GM23338 (cell line): ENCODE results near the gene COL15A1. TPM values are rescaled to one million over a fixed set of nuclear protein-coding genes. Genes with fewer than 3 reads are reported as not detected.
A peak's percentile ranks its signal among the peaks of the same experiment; 100 is the strongest.

Experiments
- ATAC-seq: fragments of 200-7000 bp; cut with Tn5 transposase; 3 replicates; pipeline ENCODE4 v1.9.1; 2020
- DNase-seq: peaks from one replicate; pipeline ENCODE4 v3.0.0-alpha.2; 2015; ENCODE audit warnings: low spot score
- H2AFZ ChIP-seq: fragments of 200-600 bp; sonication (generic); 2 replicates; pipeline ENCODE4 v1.8.0; 2016; ENCODE audit warnings: antibody characterized with exemption, mild to moderate bottlenecking, moderate library complexity
- H3F3A ChIP-seq: fragments of 200-600 bp; sonication (generic); replicated peaks from 2 replicates; pipeline ENCODE4 v1.8.0; 2017; ENCODE audit warnings: antibody characterized with exemption, mixed run types, low read depth
- H3K27ac ChIP-seq: fragments of 200-600 bp; sonication (generic); 2 replicates; pipeline ENCODE4 v1.6.1; 2016; ENCODE audit warnings: low read depth
- H3K27me3 ChIP-seq: fragments of 200-600 bp; sonication (generic); 2 replicates; pipeline ENCODE4 v1.8.0; 2016; ENCODE audit warnings: mild to moderate bottlenecking, mixed run types, moderate library complexity; ENCODE audit not compliant: insufficient read depth
- H3K36me3 ChIP-seq: fragments of 200-600 bp; sonication (generic); 2 replicates; pipeline ENCODE4 v1.8.0; 2016; ENCODE audit warnings: mild to moderate bottlenecking; ENCODE audit not compliant: insufficient read depth
- H3K4me1 ChIP-seq: fragments of 200-600 bp; sonication (generic); 2 replicates; pipeline ENCODE4 v1.8.0; 2016; ENCODE audit warnings: mild to moderate bottlenecking, moderate library complexity; ENCODE audit not compliant: insufficient read depth
- H3K4me2 ChIP-seq: fragments of 200-600 bp; sonication (generic); 2 replicates; pipeline ENCODE4 v1.7.1; 2017; ENCODE audit warnings: mixed run types
- H3K4me3 ChIP-seq: fragments of 200-600 bp; sonication (generic); 2 replicates; pipeline ENCODE4 v1.6.1; 2016; ENCODE audit warnings: mixed run types
- H3K79me2 ChIP-seq: fragments of 200-600 bp; sonication (generic); replicated peaks from 2 replicates; pipeline ENCODE4 v1.8.0; 2017; ENCODE audit warnings: mild to moderate bottlenecking; ENCODE audit not compliant: insufficient read depth
- H3K9me2 ChIP-seq: fragments of 200-600 bp; sonication (generic); 2 replicates; pipeline ENCODE4 v1.8.0; 2017; ENCODE audit not compliant: insufficient read depth
- H4K20me1 ChIP-seq: fragments of 200-600 bp; sonication (generic); replicated peaks from 2 replicates; pipeline ENCODE4 v1.8.0; 2017; ENCODE audit warnings: mild to moderate bottlenecking; ENCODE audit not compliant: insufficient read depth
- H3K27ac Mint-ChIP-seq: 2 replicates; pipeline ENCODE4 v1.8.0; 2020; ENCODE audit warnings: inconsistent platforms, mild to moderate bottlenecking, moderate library complexity, mixed read lengths
- H3K27me3 Mint-ChIP-seq: 3 replicates; pipeline ENCODE4 v1.8.0; 2022; ENCODE audit warnings: low read depth, mild to moderate bottlenecking, moderate library complexity, mixed read lengths, inconsistent platforms; ENCODE audit not compliant: insufficient read depth, poor library complexity
- H3K36me3 Mint-ChIP-seq: 3 replicates; pipeline ENCODE4 v1.8.0; 2021; ENCODE audit warnings: low read depth, mild to moderate bottlenecking, inconsistent platforms, moderate library complexity, mixed read lengths
- H3K4me1 Mint-ChIP-seq: 3 replicates; pipeline ENCODE4 v1.8.0; 2020; ENCODE audit warnings: mild to moderate bottlenecking, inconsistent platforms, mixed read lengths
- H3K4me3 Mint-ChIP-seq: 3 replicates; pipeline ENCODE4 v1.8.0; 2021; ENCODE audit warnings: moderate library complexity, mild to moderate bottlenecking, inconsistent platforms, mixed read lengths
- H3K9me3 Mint-ChIP-seq: 3 replicates; pipeline ENCODE4 v1.8.0; 2020; ENCODE audit warnings: moderate library complexity, mild to moderate bottlenecking, inconsistent platforms, mixed read lengths
- EZH2 ChIP-seq: fragments of 200-600 bp; sonication (generic); IDR thresholded peaks from one replicate; pipeline ENCODE4 v1.8.0; 2017; ENCODE audit warnings: antibody characterized with exemption, mild to moderate bottlenecking, low read depth; ENCODE audit not compliant: unreplicated experiment
- JUNB ChIP-seq: IDR thresholded peaks from one replicate; pipeline ENCODE4 v1.6.1; 2016; ENCODE audit warnings: antibody characterized with exemption; ENCODE audit not compliant: unreplicated experiment
- POLR2AphosphoS5 ChIP-seq: IDR thresholded peaks from 2 replicates; pipeline ENCODE4 v1.6.1; 2016; ENCODE audit warnings: antibody characterized with exemption, low read depth
- STAT1 ChIP-seq: IDR thresholded peaks from one replicate; pipeline ENCODE4 v1.6.1; 2016; ENCODE audit warnings: antibody characterized with exemption; ENCODE audit not compliant: unreplicated experiment
- ZNF114 ChIP-seq: fragments of 250-450 bp; sonication (Bioruptor Pico); IDR thresholded peaks from 2 replicates; pipeline ENCODE4 v1.5.0; 2020; ENCODE audit warnings: mild to moderate bottlenecking, moderate library complexity
- ZNF331 ChIP-seq: fragments of 250-450 bp; sonication (Bioruptor Pico); IDR thresholded peaks from 2 replicates; pipeline ENCODE4 v1.5.0; 2020; ENCODE audit warnings: low read depth, mild to moderate bottlenecking, moderate library complexity
- polyA plus RNA-seq: library from polyadenylated mRNA; unstranded; fragments of >200 nt; fragmentation: Nextera tagmentation; extraction: Ambion mirVana; gene quantifications from 2 replicates; pipeline ENCODE4 v1.2.1, GENCODE V29; 2016
- total RNA-seq: library from RNA; depleted of rRNA; stranded (reverse); fragments of >200 nt; shearing (Covaris generic); gene quantifications from 2 replicates; pipeline ENCODE4 v1.2.3, GENCODE V29; 2014
- TF ChIP-seq, protein P1 (sequence below): fragments of 250-450 bp; sonication (Bioruptor Pico); IDR thresholded peaks from 2 replicates; pipeline ENCODE4 v1.5.0; 2020; ENCODE audit warnings: mild to moderate bottlenecking, moderate library complexity
- TF ChIP-seq, protein P2 (sequence below): IDR thresholded peaks from 2 replicates; pipeline ENCODE4 v1.6.1; 2016; ENCODE audit warnings: antibody characterized with exemption
- TF ChIP-seq, protein P3 (sequence below): IDR thresholded peaks from one replicate; pipeline ENCODE4 v1.6.1; 2018; ENCODE audit warnings: antibody characterized with exemption; ENCODE audit not compliant: unreplicated experiment

COL15A1 gene
- total and polyA plus RNA-seq, 2 experiments from 2014 or later: 0.17 to 0.18 TPM

DNA sequence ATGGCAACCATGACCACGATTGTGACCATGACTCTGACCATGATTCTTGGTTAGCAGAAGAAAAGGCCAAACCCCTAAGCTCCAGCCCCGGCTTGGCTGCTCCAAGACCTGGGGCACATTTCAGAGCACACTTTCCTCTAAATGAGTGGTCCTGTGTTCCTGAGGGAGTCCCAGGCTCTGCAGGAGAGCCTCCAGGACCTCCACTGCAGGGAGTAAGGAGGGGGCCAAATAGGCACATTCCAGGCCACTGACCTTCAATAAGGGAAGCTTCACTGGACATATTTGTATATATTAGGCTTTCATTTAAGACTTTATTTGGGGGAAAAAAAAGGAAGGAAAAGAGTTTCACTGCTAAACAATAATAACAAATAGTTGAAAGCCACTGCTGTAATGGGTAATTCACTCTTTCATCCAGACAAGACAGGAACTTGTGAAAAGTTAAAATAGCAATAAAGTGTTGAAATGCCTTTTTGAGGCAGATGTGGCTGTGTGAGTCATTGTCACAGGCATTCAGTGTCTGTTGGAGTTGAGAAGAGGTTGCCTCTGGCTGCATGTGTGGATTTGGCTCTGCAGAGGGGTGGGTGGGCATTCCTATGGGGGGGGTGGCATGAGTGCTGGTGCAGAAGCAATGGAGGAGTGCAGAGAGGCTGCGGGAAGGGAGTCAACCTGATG is 97.3 kb downstream of the COL15A1 start:
- no peak overlapping the region for H3K27ac ChIP-seq
- no peaks in the 10 kb centered on the region for H3K27me3 ChIP-seq
- H3K36me3 ChIP-seq: no peaks in the 10 kb centered on the region
- Mint-ChIP-seq H3K4me3 (no peak overlapping the region), H3K27me3 (peaks cover 3% of the 10 kb centered on the region), H3K36me3 (peaks cover 3% of the 10 kb centered on the region; the same call in 2 of the 3 replicates), H3K27ac (no peak overlapping the region), H3K9me3 (peaks cover 15% of the 10 kb centered on the region), H3K4me1 (peaks cover 8% of the 10 kb centered on the region; the same call in 2 of the 3 replicates)
- ATAC-seq: no peak
- H3K79me2 ChIP-seq: no peaks in the 10 kb centered on the region
- no peak overlapping the region for H3K4me3 ChIP-seq
- H2AFZ ChIP-seq: no peak overlapping the region
- no peaks in the 10 kb centered on the region for H3F3A ChIP-seq
- H3K9me2 ChIP-seq: peaks cover 11% of the 10 kb centered on the region
- TF ChIP-seq, protein P1, sequence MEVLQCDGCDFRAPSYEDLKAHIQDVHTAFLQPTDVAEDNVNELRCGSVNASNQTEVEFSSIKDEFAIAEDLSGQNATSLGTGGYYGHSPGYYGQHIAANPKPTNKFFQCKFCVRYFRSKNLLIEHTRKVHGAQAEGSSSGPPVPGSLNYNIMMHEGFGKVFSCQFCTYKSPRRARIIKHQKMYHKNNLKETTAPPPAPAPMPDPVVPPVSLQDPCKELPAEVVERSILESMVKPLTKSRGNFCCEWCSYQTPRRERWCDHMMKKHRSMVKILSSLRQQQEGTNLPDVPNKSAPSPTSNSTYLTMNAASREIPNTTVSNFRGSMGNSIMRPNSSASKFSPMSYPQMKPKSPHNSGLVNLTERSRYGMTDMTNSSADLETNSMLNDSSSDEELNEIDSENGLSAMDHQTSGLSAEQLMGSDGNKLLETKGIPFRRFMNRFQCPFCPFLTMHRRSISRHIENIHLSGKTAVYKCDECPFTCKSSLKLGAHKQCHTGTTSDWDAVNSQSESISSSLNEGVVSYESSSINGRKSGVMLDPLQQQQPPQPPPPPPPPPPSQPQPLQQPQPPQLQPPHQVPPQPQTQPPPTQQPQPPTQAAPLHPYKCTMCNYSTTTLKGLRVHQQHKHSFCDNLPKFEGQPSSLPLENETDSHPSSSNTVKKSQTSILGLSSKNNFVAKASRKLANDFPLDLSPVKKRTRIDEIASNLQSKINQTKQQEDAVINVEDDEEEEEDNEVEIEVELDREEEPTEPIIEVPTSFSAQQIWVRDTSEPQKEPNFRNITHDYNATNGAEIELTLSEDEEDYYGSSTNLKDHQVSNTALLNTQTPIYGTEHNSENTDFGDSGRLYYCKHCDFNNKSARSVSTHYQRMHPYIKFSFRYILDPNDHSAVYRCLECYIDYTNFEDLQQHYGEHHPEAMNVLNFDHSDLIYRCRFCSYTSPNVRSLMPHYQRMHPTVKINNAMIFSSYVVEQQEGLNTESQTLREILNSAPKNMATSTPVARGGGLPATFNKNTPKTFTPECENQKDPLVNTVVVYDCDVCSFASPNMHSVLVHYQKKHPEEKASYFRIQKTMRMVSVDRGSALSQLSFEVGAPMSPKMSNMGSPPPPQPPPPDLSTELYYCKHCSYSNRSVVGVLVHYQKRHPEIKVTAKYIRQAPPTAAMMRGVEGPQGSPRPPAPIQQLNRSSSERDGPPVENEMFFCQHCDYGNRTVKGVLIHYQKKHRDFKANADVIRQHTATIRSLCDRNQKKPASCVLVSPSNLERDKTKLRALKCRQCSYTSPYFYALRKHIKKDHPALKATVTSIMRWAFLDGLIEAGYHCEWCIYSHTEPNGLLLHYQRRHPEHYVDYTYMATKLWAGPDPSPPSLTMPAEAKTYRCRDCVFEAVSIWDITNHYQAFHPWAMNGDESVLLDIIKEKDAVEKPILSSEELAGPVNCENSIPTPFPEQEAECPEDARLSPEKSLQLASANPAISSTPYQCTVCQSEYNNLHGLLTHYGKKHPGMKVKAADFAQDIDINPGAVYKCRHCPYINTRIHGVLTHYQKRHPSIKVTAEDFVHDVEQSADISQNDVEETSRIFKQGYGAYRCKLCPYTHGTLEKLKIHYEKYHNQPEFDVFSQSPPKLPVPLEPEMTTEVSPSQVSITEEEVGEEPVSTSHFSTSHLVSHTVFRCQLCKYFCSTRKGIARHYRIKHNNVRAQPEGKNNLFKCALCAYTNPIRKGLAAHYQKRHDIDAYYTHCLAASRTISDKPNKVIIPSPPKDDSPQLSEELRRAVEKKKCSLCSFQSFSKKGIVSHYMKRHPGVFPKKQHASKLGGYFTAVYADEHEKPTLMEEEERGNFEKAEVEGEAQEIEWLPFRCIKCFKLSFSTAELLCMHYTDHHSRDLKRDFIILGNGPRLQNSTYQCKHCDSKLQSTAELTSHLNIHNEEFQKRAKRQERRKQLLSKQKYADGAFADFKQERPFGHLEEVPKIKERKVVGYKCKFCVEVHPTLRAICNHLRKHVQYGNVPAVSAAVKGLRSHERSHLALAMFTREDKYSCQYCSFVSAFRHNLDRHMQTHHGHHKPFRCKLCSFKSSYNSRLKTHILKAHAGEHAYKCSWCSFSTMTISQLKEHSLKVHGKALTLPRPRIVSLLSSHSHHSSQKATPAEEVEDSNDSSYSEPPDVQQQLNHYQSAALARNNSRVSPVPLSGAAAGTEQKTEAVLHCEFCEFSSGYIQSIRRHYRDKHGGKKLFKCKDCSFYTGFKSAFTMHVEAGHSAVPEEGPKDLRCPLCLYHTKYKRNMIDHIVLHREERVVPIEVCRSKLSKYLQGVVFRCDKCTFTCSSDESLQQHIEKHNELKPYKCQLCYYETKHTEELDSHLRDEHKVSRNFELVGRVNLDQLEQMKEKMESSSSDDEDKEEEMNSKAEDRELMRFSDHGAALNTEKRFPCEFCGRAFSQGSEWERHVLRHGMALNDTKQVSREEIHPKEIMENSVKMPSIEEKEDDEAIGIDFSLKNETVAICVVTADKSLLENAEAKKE (CRISPR knock-in tag): no peak
- TF ChIP-seq STAT1 (no peak), ZNF331 (no peak), POLR2AphosphoS5 (no peak), EZH2 (no peak), ZNF114 (CRISPR knock-in tag) (no peak), JUNB (no peak)
- TF ChIP-seq, protein P2, sequence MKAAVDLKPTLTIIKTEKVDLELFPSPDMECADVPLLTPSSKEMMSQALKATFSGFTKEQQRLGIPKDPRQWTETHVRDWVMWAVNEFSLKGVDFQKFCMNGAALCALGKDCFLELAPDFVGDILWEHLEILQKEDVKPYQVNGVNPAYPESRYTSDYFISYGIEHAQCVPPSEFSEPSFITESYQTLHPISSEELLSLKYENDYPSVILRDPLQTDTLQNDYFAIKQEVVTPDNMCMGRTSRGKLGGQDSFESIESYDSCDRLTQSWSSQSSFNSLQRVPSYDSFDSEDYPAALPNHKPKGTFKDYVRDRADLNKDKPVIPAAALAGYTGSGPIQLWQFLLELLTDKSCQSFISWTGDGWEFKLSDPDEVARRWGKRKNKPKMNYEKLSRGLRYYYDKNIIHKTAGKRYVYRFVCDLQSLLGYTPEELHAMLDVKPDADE: no peak
- TF ChIP-seq, protein P3, sequence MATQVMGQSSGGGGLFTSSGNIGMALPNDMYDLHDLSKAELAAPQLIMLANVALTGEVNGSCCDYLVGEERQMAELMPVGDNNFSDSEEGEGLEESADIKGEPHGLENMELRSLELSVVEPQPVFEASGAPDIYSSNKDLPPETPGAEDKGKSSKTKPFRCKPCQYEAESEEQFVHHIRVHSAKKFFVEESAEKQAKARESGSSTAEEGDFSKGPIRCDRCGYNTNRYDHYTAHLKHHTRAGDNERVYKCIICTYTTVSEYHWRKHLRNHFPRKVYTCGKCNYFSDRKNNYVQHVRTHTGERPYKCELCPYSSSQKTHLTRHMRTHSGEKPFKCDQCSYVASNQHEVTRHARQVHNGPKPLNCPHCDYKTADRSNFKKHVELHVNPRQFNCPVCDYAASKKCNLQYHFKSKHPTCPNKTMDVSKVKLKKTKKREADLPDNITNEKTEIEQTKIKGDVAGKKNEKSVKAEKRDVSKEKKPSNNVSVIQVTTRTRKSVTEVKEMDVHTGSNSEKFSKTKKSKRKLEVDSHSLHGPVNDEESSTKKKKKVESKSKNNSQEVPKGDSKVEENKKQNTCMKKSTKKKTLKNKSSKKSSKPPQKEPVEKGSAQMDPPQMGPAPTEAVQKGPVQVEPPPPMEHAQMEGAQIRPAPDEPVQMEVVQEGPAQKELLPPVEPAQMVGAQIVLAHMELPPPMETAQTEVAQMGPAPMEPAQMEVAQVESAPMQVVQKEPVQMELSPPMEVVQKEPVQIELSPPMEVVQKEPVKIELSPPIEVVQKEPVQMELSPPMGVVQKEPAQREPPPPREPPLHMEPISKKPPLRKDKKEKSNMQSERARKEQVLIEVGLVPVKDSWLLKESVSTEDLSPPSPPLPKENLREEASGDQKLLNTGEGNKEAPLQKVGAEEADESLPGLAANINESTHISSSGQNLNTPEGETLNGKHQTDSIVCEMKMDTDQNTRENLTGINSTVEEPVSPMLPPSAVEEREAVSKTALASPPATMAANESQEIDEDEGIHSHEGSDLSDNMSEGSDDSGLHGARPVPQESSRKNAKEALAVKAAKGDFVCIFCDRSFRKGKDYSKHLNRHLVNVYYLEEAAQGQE: no peak
- peak; percentile 8 for DNase-seq
- no peaks in the 10 kb centered on the region for H4K20me1 ChIP-seq
- no peaks in the 10 kb centered on the region for H3K4me1 ChIP-seq
- H3K4me2 ChIP-seq: no peak overlapping the region
